T-helper 17 cell (primary cell): Measurements from ENCODE around the gene TANC1. TPM values are rescaled to one million over a fixed set of nuclear protein-coding genes. Genes with fewer than 3 reads are reported as not detected.
"Not testable (repeated sequence)": the region's sequence is repeated elsewhere in the genome, so short reads cannot be mapped to it uniquely, and the experiment has no call there.

Source experiments
- ATAC-seq: fragments of 150-1000 bp; cut with Tn5 transposase; 2 replicates; pipeline ENCODE4 v1.10.0; 2021; ENCODE audit warnings: mild to moderate bottlenecking, moderate library complexity
- DNase-seq, 3 donors: peaks; one replicate each; pipeline versions ENCODE4 v3.0.0 to v3.0.0-alpha.2; 2020 to 2021
- H3K9me3 ChIP-seq: one replicate; pipeline ENCODE4 v1.7.0; 2013; ENCODE audit warnings: low read length, mild to moderate bottlenecking; ENCODE audit not compliant: control insufficient read depth, poor library complexity, severe bottlenecking
- H3K27ac Mint-ChIP-seq: one replicate; pipeline ENCODE4 v1.8.0; 2022; ENCODE audit warnings: mild to moderate bottlenecking, moderate library complexity, mixed read lengths
- H3K27me3 Mint-ChIP-seq: one replicate; pipeline ENCODE4 v1.8.0; 2022; ENCODE audit warnings: mixed read lengths
- H3K36me3 Mint-ChIP-seq: one replicate; pipeline ENCODE4 v1.8.0; 2022; ENCODE audit warnings: low read depth, mixed read lengths
- H3K4me1 Mint-ChIP-seq: one replicate; pipeline ENCODE4 v1.8.0; 2022; ENCODE audit warnings: mild to moderate bottlenecking, mixed read lengths
- H3K4me3 Mint-ChIP-seq: one replicate; pipeline ENCODE4 v1.8.0; 2022; ENCODE audit warnings: mild to moderate bottlenecking, moderate library complexity, mixed read lengths
- total RNA-seq, 4 donors: library from RNA in 2 of 4; stranded (reverse) in 2 of 4; gene quantifications; one replicate each; pipeline ENCODE4 v1.2.3 and lab custom pipeline; 2022 to 2026

TANC1 gene
- total RNA-seq, 2 donors from 2014 or later = 1.4 to 2.6 TPM

- no peak overlapping the region for H3K4me3 Mint-ChIP-seq
- H3K9me3 ChIP-seq = no peaks in the 10 kb centered on the region
- ATAC-seq (no peak), DNase-seq (no peak)
- H3K36me3 Mint-ChIP-seq = no peaks in the 10 kb centered on the region
- peaks cover 14% of the 10 kb centered on the region for H3K27me3 Mint-ChIP-seq
- peaks cover 2% of the 10 kb centered on the region for H3K4me1 Mint-ChIP-seq
- no peak overlapping the region for H3K27ac Mint-ChIP-seq
These were observed 166.5 kb downstream of the TANC1 start for GRCh38 chr2:159134979-159135378.

DNA sequence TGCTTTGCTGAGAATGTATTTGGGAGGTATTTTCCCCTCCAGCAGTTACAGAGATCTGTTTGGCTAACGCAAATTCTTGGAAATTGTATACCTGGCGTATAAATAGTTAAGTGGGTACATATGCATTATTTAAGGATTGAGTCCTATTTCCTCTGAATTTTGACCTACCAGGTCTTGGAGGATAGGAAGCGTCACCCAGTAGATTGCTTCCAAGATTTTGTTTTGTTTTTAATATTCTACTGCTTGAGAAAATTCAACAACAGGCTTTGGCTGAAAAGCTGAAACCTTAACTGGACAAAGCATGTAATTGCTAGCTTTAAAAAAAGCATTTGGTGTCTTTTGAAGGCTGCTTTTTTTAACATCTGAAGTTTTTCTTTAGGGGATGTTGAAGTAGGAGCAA, 168.0 kb downstream of the TANC1 start:
- H3K9me3 ChIP-seq = no peaks in the 10 kb centered on the region
- no peak for DNase-seq
- Mint-ChIP-seq H3K4me3 (no peak overlapping the region), H3K36me3 (no peaks in the 10 kb centered on the region), H3K27ac (no peak overlapping the region), H3K27me3 (peaks cover 19% of the 10 kb centered on the region), H3K4me1 (no peaks in the 10 kb centered on the region)
- no peak for ATAC-seq

DNA sequence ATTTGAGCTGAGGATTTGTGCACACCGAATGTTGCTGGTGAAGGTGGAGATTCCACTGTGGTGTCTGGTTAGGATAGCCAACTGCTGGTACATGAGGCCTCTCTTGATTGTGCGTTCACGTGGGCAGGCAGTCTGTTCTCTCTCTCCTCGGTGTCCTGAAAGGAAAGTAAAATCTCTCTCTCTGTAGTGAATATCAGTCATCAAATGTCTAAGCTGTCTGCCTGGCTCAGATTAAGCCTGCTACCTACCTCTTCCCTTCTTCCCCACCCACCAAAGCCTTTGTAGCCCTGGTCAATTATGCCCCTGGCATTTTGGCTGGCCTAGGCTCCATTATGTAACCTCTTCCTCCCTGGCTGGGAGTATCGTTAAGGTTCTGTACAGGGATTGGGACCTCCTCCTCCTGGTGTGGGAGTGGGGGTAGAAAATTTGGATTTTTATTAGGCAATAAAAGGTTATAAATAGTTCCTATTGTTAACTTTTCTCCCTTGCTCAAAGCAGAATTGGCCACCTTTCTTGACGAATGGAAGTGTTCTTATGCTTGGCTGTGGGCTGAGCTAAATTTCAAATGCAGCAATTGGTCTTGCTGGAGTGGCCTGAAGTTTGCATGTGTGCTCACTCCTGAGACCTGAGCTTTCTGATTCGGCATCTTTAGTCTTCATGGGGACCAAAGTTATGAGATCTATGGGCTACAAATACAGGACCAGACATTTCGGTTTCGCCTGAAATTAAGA, 169.2 kb downstream of the TANC1 start:
- Mint-ChIP-seq H3K27me3 (peaks cover 21% of the 10 kb centered on the region), H3K4me1 (no peaks in the 10 kb centered on the region), H3K27ac (no peak overlapping the region), H3K36me3 (no peaks in the 10 kb centered on the region), H3K4me3 (no peak overlapping the region)
- ATAC-seq (no peak), DNase-seq (no peak)
- no peaks in the 10 kb centered on the region for H3K9me3 ChIP-seq

GRCh38 chr2:159138642-159139182, 170.3 kb downstream of the TANC1 start:
- H3K4me3 Mint-ChIP-seq = no peak overlapping the region

GRCh38 chr2:159139216-159139933, 170.9 kb downstream of the TANC1 start:
- H3K27me3 Mint-ChIP-seq = peaks cover 21% of the 10 kb centered on the region

More at GRCh38 chr2:159138642-159139182, 170.3 kb downstream of the TANC1 start:
- H3K9me3 ChIP-seq = no peaks in the 10 kb centered on the region
- DNase-seq (no peak), ATAC-seq (no peak)
- no peaks in the 10 kb centered on the region for H3K4me1 Mint-ChIP-seq
- no peaks in the 10 kb centered on the region for H3K36me3 Mint-ChIP-seq
- no peak overlapping the region for H3K27ac Mint-ChIP-seq
- H3K27me3 Mint-ChIP-seq = peaks cover 21% of the 10 kb centered on the region

DNA sequence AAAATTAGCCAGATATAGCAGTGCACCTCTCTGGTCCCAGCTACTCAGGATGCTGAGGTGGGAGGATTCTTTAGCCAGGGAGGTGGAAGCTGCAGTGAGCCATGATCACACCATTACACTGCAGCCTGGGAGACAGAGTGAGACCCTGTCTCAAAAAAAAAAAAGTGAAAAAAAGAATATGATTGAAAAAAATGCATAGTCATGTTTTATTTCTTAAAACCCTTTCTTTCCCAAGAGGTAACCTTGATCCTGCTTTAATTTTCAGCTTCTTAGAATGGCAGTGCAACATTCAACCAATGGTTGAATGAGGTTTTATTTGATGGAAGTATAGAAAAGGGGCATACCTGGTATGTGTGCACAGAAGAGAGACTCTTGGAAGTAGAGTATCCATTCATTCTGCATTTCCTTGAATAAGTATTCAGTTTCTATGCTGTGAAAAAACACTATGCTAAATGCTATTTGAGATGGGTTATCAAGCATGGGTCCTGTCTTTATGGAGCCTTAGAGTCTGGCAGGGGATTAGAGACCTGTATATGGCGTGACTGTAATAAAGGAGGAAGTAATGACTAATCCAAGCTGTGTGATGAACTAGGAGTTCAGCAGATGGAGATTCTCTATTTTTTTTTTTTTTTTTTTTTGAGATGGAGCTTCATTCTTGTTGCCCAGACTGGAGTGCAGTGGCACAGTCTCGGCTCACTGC, 171.8 kb downstream of the TANC1 start:
- no peak for ATAC-seq
- no peaks in the 10 kb centered on the region for H3K9me3 ChIP-seq
- H3K4me3 Mint-ChIP-seq = no peak overlapping the region
- no peaks in the 10 kb centered on the region for H3K4me1 Mint-ChIP-seq
- DNase-seq = no peak
- no peaks in the 10 kb centered on the region for H3K36me3 Mint-ChIP-seq
- no peak overlapping the region for H3K27ac Mint-ChIP-seq
- peaks cover 21% of the 10 kb centered on the region for H3K27me3 Mint-ChIP-seq

More at GRCh38 chr2:159139216-159139933, 170.9 kb downstream of the TANC1 start:
- no peaks in the 10 kb centered on the region for H3K9me3 ChIP-seq
- no peak overlapping the region for H3K27ac Mint-ChIP-seq
- H3K4me1 Mint-ChIP-seq = no peaks in the 10 kb centered on the region
- DNase-seq (no peak), ATAC-seq (no peak)
- H3K4me3 Mint-ChIP-seq = no peak overlapping the region
- no peaks in the 10 kb centered on the region for H3K36me3 Mint-ChIP-seq

DNA sequence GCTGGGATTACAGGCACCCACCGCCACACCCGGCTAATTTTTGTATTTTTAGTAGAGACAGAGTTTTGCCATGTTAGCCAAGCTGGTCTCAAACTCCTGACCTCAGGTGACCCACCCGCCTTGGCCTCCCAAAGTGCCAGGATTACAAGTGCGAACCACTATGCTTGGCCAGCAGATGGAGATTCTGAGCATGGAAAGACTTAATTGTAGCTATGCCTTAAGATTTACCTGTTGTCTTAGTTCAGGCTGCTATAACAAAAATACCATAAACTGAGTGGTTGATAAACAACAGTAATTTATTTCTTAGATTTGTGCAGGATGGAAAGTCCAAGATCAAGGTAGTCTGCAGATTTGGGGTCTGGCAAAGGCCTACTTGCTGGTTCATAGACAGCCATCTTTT, 172.4 kb downstream of the TANC1 start:
- H3K36me3 Mint-ChIP-seq, H3K9me3 ChIP-seq, H3K4me1 Mint-ChIP-seq, DNase-seq, H3K4me3 Mint-ChIP-seq, ATAC-seq, H3K27ac Mint-ChIP-seq: not testable (repeated sequence)
- peaks cover 25% of the 10 kb centered on the region for H3K27me3 Mint-ChIP-seq

DNA sequence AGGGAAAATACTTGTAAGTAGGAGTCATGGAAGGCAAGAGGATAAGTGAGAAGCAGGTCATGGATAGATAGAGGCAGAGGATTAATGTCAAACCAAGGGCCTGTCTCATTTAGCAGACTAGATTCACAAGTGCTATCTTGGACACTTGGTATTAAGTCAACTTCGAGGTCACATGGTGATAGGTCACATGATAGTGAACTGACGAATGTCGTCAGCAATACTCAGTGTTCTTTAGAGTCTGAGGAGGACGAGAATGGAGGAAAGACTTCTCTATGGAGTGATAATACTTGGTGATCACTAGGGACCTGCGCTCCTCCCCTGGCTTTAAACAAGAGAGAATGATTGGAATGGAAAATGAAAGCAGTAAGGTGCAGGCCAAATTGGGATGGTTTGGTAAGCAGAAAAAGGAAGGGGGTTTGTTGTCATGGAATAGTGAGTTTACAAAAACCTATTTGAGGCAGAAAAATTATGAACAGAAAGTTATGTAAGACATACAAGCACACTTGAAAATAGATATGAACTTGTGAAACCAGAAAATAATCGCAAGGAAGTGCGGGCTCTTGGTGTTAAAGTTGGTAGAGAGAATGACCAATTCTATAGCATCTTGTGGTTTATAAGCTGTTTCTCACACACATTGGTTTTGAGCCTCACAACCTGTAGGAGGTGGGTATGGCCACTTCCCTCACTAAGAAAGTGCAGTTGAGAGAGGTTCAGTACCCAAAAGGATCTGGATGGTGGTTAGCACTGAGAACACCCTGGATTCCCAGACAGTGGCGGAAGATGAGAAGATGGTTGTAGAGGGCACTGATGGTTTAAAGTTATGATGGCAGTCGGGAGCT, 176.6 kb downstream of the TANC1 start:
- Mint-ChIP-seq H3K4me1 (peaks cover 3% of the 10 kb centered on the region), H3K27me3 (peaks cover 16% of the 10 kb centered on the region), H3K27ac (no peak overlapping the region), H3K4me3 (no peak overlapping the region), H3K36me3 (no peaks in the 10 kb centered on the region)
- ATAC-seq (no peak), DNase-seq (no peak)
- H3K9me3 ChIP-seq = no peaks in the 10 kb centered on the region

DNA sequence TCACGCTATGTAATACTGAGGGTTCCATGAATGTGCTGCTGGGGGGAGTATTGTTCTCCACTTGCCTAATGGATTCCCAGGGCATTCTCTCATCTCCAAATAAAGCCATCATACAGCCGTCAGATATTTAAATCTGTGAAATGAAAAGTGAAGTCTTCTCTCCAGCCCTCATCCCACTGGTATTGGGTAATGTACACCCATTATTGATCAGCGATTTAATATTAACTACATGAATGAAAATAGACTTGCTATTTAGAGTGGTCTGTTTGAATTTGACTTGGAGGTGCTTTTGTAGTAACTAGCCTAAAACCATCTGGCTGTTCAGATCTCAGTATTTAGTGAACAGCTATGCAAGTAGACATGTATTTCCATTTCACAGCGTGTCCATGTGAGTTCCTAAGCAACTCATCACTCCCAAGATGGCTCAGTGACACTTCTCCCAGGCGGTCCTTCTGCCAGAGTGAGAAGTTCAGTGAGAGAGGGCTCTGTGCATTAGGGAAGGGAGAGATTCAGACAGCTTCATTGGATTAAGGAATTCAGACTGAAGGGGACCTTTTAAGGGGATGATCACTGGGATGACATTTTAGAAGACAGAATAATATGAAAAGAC, 177.4 kb downstream of the TANC1 start:
- Mint-ChIP-seq H3K27ac (no peak overlapping the region), H3K4me3 (no peak overlapping the region), H3K27me3 (peaks cover 16% of the 10 kb centered on the region), H3K4me1 (peaks cover 3% of the 10 kb centered on the region), H3K36me3 (no peaks in the 10 kb centered on the region)
- H3K9me3 ChIP-seq = no peaks in the 10 kb centered on the region
- ATAC-seq (no peak), DNase-seq (no peak)

DNA sequence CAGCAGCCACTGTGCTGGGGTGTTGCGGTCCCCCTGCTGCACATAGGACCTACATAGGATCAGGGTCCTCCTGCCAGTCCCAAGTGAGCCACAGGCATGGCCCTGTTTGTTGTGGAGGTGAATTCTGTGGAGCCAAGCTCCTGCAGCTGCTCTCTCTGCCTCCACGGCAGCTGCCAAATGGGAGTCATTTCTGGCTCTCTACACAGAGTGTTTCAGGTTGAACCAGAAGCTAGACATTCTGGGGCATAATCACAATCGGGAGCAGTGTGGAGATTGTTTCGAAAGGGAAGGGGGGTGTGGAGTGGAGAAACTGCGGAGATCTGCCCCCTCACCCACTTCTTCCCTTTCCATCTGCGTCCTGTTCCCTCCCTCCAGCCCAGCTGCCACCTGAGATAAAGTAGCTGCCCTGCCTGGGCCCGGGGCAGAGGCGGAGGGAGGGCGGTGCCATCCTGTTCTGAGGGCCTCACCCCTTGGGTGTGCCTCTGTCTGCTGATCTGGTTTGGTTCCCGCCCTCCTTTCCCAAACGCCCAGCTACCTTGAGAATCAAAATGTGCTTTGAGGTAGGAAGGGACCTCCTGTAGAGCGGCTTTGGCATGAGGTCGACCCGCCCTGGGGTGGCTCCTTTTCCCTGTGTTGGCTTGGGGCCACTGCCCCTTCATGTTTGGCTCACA, 178.7 kb downstream of the TANC1 start:
- Mint-ChIP-seq H3K4me1 (peaks cover 3% of the 10 kb centered on the region), H3K27me3 (peaks cover 9% of the 10 kb centered on the region), H3K36me3 (no peaks in the 10 kb centered on the region), H3K4me3 (no peak overlapping the region), H3K27ac (no peak overlapping the region)
- H3K9me3 ChIP-seq = no peaks in the 10 kb centered on the region
- DNase-seq = no peak
- no peak for ATAC-seq

DNA sequence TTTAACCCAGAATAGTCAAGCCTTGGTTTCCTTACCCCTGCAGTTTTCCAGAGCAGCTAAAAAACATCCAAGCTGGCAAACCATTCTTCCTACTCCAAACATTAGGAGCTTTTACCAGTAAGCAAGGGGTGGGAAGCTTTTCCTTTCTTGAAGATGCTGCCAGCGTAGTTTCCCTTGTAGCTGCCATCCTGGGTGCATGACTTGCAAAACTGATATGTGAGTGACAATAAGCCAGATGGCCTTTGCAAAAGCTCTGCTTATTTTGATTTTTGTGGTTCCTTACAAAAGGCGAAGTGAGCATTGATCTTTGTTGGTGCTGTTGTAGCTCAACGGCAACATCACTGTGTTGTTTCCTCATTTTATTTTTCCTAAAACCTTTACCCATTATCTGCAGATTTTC, 179.2 kb downstream of the TANC1 start:
- no peak overlapping the region for H3K27ac Mint-ChIP-seq

GRCh38 chr2:159148901-159149300, 180.5 kb downstream of the TANC1 start:
- Mint-ChIP-seq H3K4me1 (peaks cover 11% of the 10 kb centered on the region), H3K27ac (no peak overlapping the region), H3K27me3 (peaks cover 21% of the 10 kb centered on the region), H3K36me3 (no peaks in the 10 kb centered on the region), H3K4me3 (no peak overlapping the region)
- DNase-seq (no peak), ATAC-seq (no peak)
- H3K9me3 ChIP-seq = no peaks in the 10 kb centered on the region

More for the DNA sequence above, 179.2 kb downstream of the TANC1 start:
- ATAC-seq = no peak
- no peaks in the 10 kb centered on the region for H3K9me3 ChIP-seq
- H3K4me1 Mint-ChIP-seq = peaks cover 3% of the 10 kb centered on the region
- no peaks in the 10 kb centered on the region for H3K36me3 Mint-ChIP-seq
- H3K4me3 Mint-ChIP-seq = no peak overlapping the region
- no peak for DNase-seq
- H3K27me3 Mint-ChIP-seq = peaks cover 10% of the 10 kb centered on the region
